Stimulated activated CD4-positive, alpha-beta T cell treated with anti-CD3 and anti-CD28 coated beads, Interleukin-4, amount 100 ng/mL, for 4 hours (primary cell): ENCODE measurements around the gene RNF2.

Experiments used
- DNase-seq, 2 experiments: peaks; one replicate each; pipeline ENCODE4 v3.0.0-alpha.2; 2020

The RNF2 gene

DNA sequence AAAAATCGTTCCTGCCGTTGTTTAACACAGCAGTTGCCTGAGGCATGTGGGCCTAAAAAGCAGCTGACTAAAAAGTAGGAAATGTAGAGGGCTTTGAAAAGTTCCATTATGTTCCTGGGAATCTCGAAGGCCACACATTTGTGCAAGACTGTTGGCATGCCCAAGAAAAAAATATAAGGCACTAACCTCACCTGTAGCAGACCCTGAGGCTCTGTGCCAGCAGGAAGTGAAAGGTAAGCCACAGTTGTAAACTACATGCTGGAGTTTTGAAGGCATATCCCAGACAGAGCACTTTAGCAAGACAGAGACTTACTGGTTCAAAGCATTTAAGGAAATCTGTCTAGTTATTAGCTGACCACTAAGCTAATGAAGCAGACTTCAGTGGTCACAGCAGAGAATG lies 58.7 kb downstream of the RNF2 start:
- DNase-seq, result no peak

- no peak for DNase-seq
Observed at GRCh38 chr1:185105121-185105520, 59.8 kb downstream of the RNF2 start.

GRCh38 chr1:185108321-185108720 lies 63.0 kb downstream of the RNF2 start:
- no peak for DNase-seq

- no peak for DNase-seq
Observed at GRCh38 chr1:185110145-185110544, 64.8 kb downstream of the RNF2 start.

- DNase-seq, result no peak
Observed at GRCh38 chr1:185111873-185112272, 66.5 kb downstream of the RNF2 start.

- DNase-seq, result no peak
Observed at GRCh38 chr1:185112356-185112755, 67.0 kb downstream of the RNF2 start.

DNA sequence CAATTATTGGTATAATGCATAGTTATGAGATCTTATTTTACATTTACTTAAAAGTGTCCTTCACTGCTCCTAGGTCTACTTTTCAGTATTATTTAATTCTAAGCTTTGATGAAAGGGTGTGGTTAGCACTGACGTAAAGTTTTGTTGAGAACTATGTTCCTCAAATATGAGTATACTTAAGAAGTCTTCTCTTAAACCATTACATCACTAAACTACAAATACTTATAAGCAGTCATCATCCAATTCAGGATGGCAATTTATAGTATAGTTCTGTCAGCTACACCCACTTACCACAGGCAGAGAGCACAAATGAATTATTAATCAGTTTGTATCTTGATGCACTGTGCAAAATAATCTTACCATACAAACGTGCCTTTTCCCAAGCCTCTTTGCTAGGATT lies 84.3 kb downstream of the RNF2 start:
- no peak for DNase-seq

DNA sequence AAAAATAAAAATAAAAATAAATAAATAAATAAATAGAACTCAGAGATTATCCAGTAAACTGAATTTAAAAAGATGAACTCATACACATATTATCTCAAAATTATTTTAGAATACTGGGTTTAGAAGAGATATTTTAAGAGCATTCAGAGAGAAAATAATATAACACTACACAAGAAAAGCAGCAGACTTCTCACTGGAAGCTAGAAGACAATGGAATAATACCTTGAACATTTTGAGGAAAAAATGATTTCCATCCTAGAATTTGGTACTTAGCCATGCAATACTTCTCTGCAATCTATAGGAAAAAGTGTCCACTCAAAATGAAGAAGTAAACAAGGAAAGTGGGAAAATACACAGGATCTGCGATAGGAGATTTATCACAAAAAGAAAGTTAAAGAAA lies 87.2 kb downstream of the RNF2 start:
- no peak for DNase-seq

- no peak for DNase-seq
Observed at GRCh38 chr1:185137896-185138545, 92.7 kb downstream of the RNF2 start.

GRCh38 chr1:185139246-185139645 lies 93.9 kb downstream of the RNF2 start:
- DNase-seq, result no peak

DNA sequence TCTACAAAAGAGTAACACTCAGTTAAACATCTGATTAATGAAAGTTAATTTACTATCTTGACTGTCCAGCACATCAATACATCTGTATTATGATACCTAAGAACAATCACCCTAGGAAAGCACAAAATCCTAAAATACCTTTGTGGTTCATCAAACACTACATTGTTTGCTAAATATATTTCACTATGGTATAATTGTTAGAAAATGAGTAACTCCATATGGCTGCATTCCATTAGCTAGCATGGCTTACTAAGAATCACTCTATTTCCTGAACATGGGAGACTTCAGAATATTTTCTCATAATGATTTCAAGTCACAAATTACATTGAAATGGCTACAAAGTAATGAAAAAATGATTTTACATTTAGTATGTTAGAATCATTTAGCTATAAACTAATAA lies 98.9 kb downstream of the RNF2 start:
- no peak for DNase-seq

DNA sequence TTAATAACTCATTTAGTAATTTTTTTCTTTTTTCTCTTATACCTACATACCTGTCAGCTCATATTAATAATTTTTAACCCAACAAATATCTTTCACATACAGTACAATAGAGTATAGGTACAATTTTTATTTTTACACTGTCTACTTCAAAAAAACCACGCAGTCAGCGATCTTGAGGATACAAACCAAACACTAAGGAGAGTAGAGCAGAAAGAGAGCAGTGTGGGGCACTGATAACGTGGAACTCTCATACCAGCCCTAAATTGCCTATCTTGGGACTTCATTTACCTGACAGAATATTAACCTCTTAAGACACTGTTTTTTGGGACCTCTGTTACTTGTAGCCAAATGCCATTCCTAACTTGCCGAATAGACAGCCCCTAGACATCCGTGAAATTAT lies 105.9 kb downstream of the RNF2 start:
- no peak for DNase-seq
